Measurements from ENCODE around the gene AVEN. TPM values are rescaled to one million over a fixed set of nuclear protein-coding genes. Genes with fewer than 3 reads are reported as not detected.

Gene AVEN
- total and polyA plus RNA-seq, 4 donors, result 18.1 to 58.7 (median 27.0) TPM

GRCh38 chr15:33934396-33934795 lies 104.6 kb downstream of the AVEN start:
- DNase-seq, result no peak
- ATAC-seq (ENCODE audit: low FRiP score), result no peak
- intact Hi-C loops (cut with DNase I), result no loop called here
- Histone ChIP-seq H3K27me3 (ENCODE audit: control insufficient read depth in 1 of 2, insufficient read depth in 2 of 2, low read length in 1 of 2) (no peaks in the 10 kb centered on the region), H3K4me1 (ENCODE audit: control insufficient read depth in 1 of 2, insufficient read depth in 2 of 2, low read length in 2 of 2) (no peaks in the 10 kb centered on the region), H3K4me3 (ENCODE audit: low read length in 2 of 2) (no peak overlapping the region), H3K27ac (ENCODE audit: low read depth in 1 of 2, low read length in 2 of 2) (no peak overlapping the region), H3K9me3 (ENCODE audit: control insufficient read depth, low read length) (no peaks in the 10 kb centered on the region), H3K36me3 (ENCODE audit: control insufficient read depth in 1 of 2, insufficient read depth in 2 of 2, low read length in 1 of 2) (no peaks in the 10 kb centered on the region)
- WGBS, 2 donors, result 71 to 79% methylated on average over 3 of the region's 3 CpGs

GRCh38 chr15:33932734-33933133 lies 106.3 kb downstream of the AVEN start:
- Histone ChIP-seq H3K36me3 (ENCODE audit: control insufficient read depth in 1 of 2, insufficient read depth in 2 of 2, low read length in 1 of 2) (no peaks in the 10 kb centered on the region), H3K4me3 (ENCODE audit: low read length in 2 of 2) (no peak overlapping the region), H3K27ac (ENCODE audit: low read depth in 1 of 2, low read length in 2 of 2) (no peak overlapping the region), H3K27me3 (ENCODE audit: control insufficient read depth in 1 of 2, insufficient read depth in 2 of 2, low read length in 1 of 2) (no peaks in the 10 kb centered on the region), H3K9me3 (ENCODE audit: control insufficient read depth, low read length) (no peaks in the 10 kb centered on the region), H3K4me1 (ENCODE audit: control insufficient read depth in 1 of 2, insufficient read depth in 2 of 2, low read length in 2 of 2) (peaks cover 0 to under 1% of the 10 kb centered on the region in 2 donors)
- WGBS, 2 donors, result 96 to 97% methylated on average over 2 of the region's 2 CpGs
- intact Hi-C loops (cut with DNase I), result no loop called here
- ATAC-seq (ENCODE audit: low FRiP score) (no peak), DNase-seq (no peak)

GRCh38 chr15:33926260-33926659 lies 112.7 kb downstream of the AVEN start:
- DNase-seq (no peak), ATAC-seq (ENCODE audit: low FRiP score) (no peak)
- Histone ChIP-seq H3K4me3 (ENCODE audit: low read length in 2 of 2) (no peak overlapping the region), H3K4me1 (ENCODE audit: control insufficient read depth in 1 of 2, insufficient read depth in 2 of 2, low read length in 2 of 2) (peaks cover 0 to 2% of the 10 kb centered on the region in 2 donors), H3K27ac (ENCODE audit: low read depth in 1 of 2, low read length in 2 of 2) (no peak overlapping the region), H3K9me3 (ENCODE audit: control insufficient read depth, low read length) (no peaks in the 10 kb centered on the region), H3K27me3 (ENCODE audit: control insufficient read depth in 1 of 2, insufficient read depth in 2 of 2, low read length in 1 of 2) (no peaks in the 10 kb centered on the region), H3K36me3 (ENCODE audit: control insufficient read depth in 1 of 2, insufficient read depth in 2 of 2, low read length in 1 of 2) (no peaks in the 10 kb centered on the region)
- intact Hi-C loops (cut with DNase I), result no loop called here
- 73 to 79% methylated on average over 4 of the region's 4 CpGs for WGBS, 2 donors

GRCh38 chr15:33923446-33923845 lies 115.6 kb downstream of the AVEN start:
- H3K36me3 ChIP-seq (ENCODE audit: control insufficient read depth in 1 of 2, insufficient read depth in 2 of 2, low read length in 1 of 2), result no peaks in the 10 kb centered on the region
- no peak overlapping the region for H3K4me3 ChIP-seq (ENCODE audit: low read length in 2 of 2)
- DNase-seq, result no peak
- no peaks in the 10 kb centered on the region for H3K9me3 ChIP-seq (ENCODE audit: control insufficient read depth, low read length)
- no peak for ATAC-seq (ENCODE audit: low FRiP score)
- H3K27ac ChIP-seq (ENCODE audit: low read depth in 1 of 2, low read length in 2 of 2), result no peak overlapping the region
- WGBS, 2 donors, result 97 to 98% methylated on average over 1 of the region's 1 CpG
- no peaks in the 10 kb centered on the region for H3K27me3 ChIP-seq (ENCODE audit: control insufficient read depth in 1 of 2, insufficient read depth in 2 of 2, low read length in 1 of 2)
- H3K4me1 ChIP-seq (ENCODE audit: control insufficient read depth in 1 of 2, insufficient read depth in 2 of 2, low read length in 2 of 2), result peaks cover 0 to 2% of the 10 kb centered on the region in 2 donors
- intact Hi-C loops (cut with DNase I), result no loop called here

GRCh38 chr15:33915571-33916407 lies 123.2 kb downstream of the AVEN start:
- intact Hi-C loops (cut with DNase I), result no loop called here
- Histone ChIP-seq H3K27me3 (ENCODE audit: control insufficient read depth in 1 of 2, insufficient read depth in 2 of 2, low read length in 1 of 2) (no peaks in the 10 kb centered on the region), H3K9me3 (ENCODE audit: control insufficient read depth, low read length) (no peaks in the 10 kb centered on the region), H3K4me1 (ENCODE audit: control insufficient read depth in 1 of 2, insufficient read depth in 2 of 2, low read length in 2 of 2) (peaks cover 0 to 3% of the 10 kb centered on the region in 2 donors), H3K36me3 (ENCODE audit: control insufficient read depth in 1 of 2, insufficient read depth in 2 of 2, low read length in 1 of 2) (no peaks in the 10 kb centered on the region), H3K4me3 (ENCODE audit: low read length in 2 of 2) (no peak overlapping the region), H3K27ac (ENCODE audit: low read depth in 1 of 2, low read length in 2 of 2) (no peak overlapping the region)
- DNase-seq (no peak), ATAC-seq (ENCODE audit: low FRiP score) (no peak)
- 79 to 83% methylated on average over 11 of the region's 11 CpGs for WGBS, 2 donors

GRCh38 chr15:33913459-33913858 lies 125.5 kb downstream of the AVEN start:
- WGBS, 2 donors, result 93% methylated on average over 1 of the region's 1 CpG
- Histone ChIP-seq H3K27me3 (ENCODE audit: control insufficient read depth in 1 of 2, insufficient read depth in 2 of 2, low read length in 1 of 2) (no peaks in the 10 kb centered on the region), H3K36me3 (ENCODE audit: control insufficient read depth in 1 of 2, insufficient read depth in 2 of 2, low read length in 1 of 2) (no peaks in the 10 kb centered on the region), H3K9me3 (ENCODE audit: control insufficient read depth, low read length) (no peaks in the 10 kb centered on the region), H3K4me3 (ENCODE audit: low read length in 2 of 2) (no peak overlapping the region), H3K27ac (ENCODE audit: low read depth in 1 of 2, low read length in 2 of 2) (no peak overlapping the region), H3K4me1 (ENCODE audit: control insufficient read depth in 1 of 2, insufficient read depth in 2 of 2, low read length in 2 of 2) (peaks cover 0 to 3% of the 10 kb centered on the region in 2 donors)
- ATAC-seq (ENCODE audit: low FRiP score) (no peak), DNase-seq (no peak)
- intact Hi-C loops (cut with DNase I), result no loop called here

- no peak for DNase-seq
- no peak for ATAC-seq (ENCODE audit: low FRiP score)
- peaks cover 0 to 3% of the 10 kb centered on the region in 2 donors for H3K4me1 ChIP-seq (ENCODE audit: control insufficient read depth in 1 of 2, insufficient read depth in 2 of 2, low read length in 2 of 2)
- no peaks in the 10 kb centered on the region for H3K36me3 ChIP-seq (ENCODE audit: control insufficient read depth in 1 of 2, insufficient read depth in 2 of 2, low read length in 1 of 2)
- no peak overlapping the region for H3K27ac ChIP-seq (ENCODE audit: low read depth in 1 of 2, low read length in 2 of 2)
- no peaks in the 10 kb centered on the region for H3K27me3 ChIP-seq (ENCODE audit: control insufficient read depth in 1 of 2, insufficient read depth in 2 of 2, low read length in 1 of 2)
- intact Hi-C loops (cut with DNase I), result no loop called here
- H3K9me3 ChIP-seq (ENCODE audit: control insufficient read depth, low read length), result no peaks in the 10 kb centered on the region
- no peak overlapping the region for H3K4me3 ChIP-seq (ENCODE audit: low read length in 2 of 2)
Measured at GRCh38 chr15:33912326-33912725, 126.7 kb downstream of the AVEN start.

GRCh38 chr15:33910741-33911140 lies 128.3 kb downstream of the AVEN start:
- H3K9me3 ChIP-seq (ENCODE audit: control insufficient read depth, low read length), result no peaks in the 10 kb centered on the region
- DNase-seq (no peak), ATAC-seq (ENCODE audit: low FRiP score) (no peak)
- peaks cover 0 to 3% of the 10 kb centered on the region in 2 donors for H3K4me1 ChIP-seq (ENCODE audit: control insufficient read depth in 1 of 2, insufficient read depth in 2 of 2, low read length in 2 of 2)
- H3K27me3 ChIP-seq (ENCODE audit: control insufficient read depth in 1 of 2, insufficient read depth in 2 of 2, low read length in 1 of 2), result no peaks in the 10 kb centered on the region
- no peaks in the 10 kb centered on the region for H3K36me3 ChIP-seq (ENCODE audit: control insufficient read depth in 1 of 2, insufficient read depth in 2 of 2, low read length in 1 of 2)
- WGBS, 2 donors, result 47 to 53% methylated on average over 3 of the region's 3 CpGs
- intact Hi-C loops (cut with DNase I), result no loop called here
- no peak overlapping the region for H3K27ac ChIP-seq (ENCODE audit: low read depth in 1 of 2, low read length in 2 of 2)
- H3K4me3 ChIP-seq (ENCODE audit: low read length in 2 of 2), result no peak overlapping the region

- peaks cover 0 to 3% of the 10 kb centered on the region in 2 donors for H3K4me1 ChIP-seq (ENCODE audit: control insufficient read depth in 1 of 2, insufficient read depth in 2 of 2, low read length in 2 of 2)
- H3K4me3 ChIP-seq (ENCODE audit: low read length in 2 of 2), result no peak overlapping the region
- no peaks in the 10 kb centered on the region for H3K27me3 ChIP-seq (ENCODE audit: control insufficient read depth in 1 of 2, insufficient read depth in 2 of 2, low read length in 1 of 2)
- intact Hi-C loops (cut with DNase I), result no loop called here
- no peak overlapping the region for H3K27ac ChIP-seq (ENCODE audit: low read depth in 1 of 2, low read length in 2 of 2)
- no peaks in the 10 kb centered on the region for H3K36me3 ChIP-seq (ENCODE audit: control insufficient read depth in 1 of 2, insufficient read depth in 2 of 2, low read length in 1 of 2)
- no peak for ATAC-seq (ENCODE audit: low FRiP score)
- no peaks in the 10 kb centered on the region for H3K9me3 ChIP-seq (ENCODE audit: control insufficient read depth, low read length)
- no peak for DNase-seq
- 83 to 85% methylated on average over 3 of the region's 3 CpGs for WGBS, 2 donors
Measured at GRCh38 chr15:33908406-33908805, 130.6 kb downstream of the AVEN start.
